CD4-positive, alpha-beta T cell treated with Interleukin-1 beta for 1 hour (primary cell): Measurements from ENCODE around the gene SEMA4D.

Experiments
- DNase-seq, 2 donors: peaks; one replicate each; pipeline ENCODE4 v3.0.0-alpha.2; 2020 to 2022

SEMA4D gene

GRCh38 chr9:89497978-89498851 lies at the start of gene SEMA4D:
TSS of gene SEMA4D (minus strand) at chr9:89498113. CDS start at chr9:89405456, 92,657 bp downstream.
- peak; percentile 62 to 68 for DNase-seq

GRCh38 chr9:89547000-89547399 lies 49.1 kb upstream of the SEMA4D start:
- no peak for DNase-seq

GRCh38 chr9:89544279-89544661 lies 46.4 kb upstream of the SEMA4D start:
- DNase-seq = no peak

- no peak for DNase-seq
Measured at GRCh38 chr9:89543621-89544278, 45.8 kb upstream of the SEMA4D start.

- no peak for DNase-seq
Measured at GRCh38 chr9:89543111-89543510, 45.2 kb upstream of the SEMA4D start.

GRCh38 chr9:89542401-89543021 lies 44.6 kb upstream of the SEMA4D start:
- DNase-seq = no peak

- DNase-seq = peak in 1 of 2 donors; percentile 47
Measured at GRCh38 chr9:89541798-89542197, 43.9 kb upstream of the SEMA4D start.

GRCh38 chr9:89539374-89539773 lies 41.5 kb upstream of the SEMA4D start:
- DNase-seq = no peak

- no peak for DNase-seq
Measured at GRCh38 chr9:89538871-89539270, 41.0 kb upstream of the SEMA4D start.

GRCh38 chr9:89537166-89537565 lies 39.3 kb upstream of the SEMA4D start:
- DNase-seq = no peak

- peak in 1 of 2 donors; percentile 25 for DNase-seq
Measured at GRCh38 chr9:89536600-89536999, 38.7 kb upstream of the SEMA4D start.

GRCh38 chr9:89536145-89536574 lies 38.2 kb upstream of the SEMA4D start:
- DNase-seq = peak in 1 of 2 donors; percentile 66

- no peak for DNase-seq
Measured at GRCh38 chr9:89535461-89535860, 37.5 kb upstream of the SEMA4D start.

- no peak for DNase-seq
Measured at GRCh38 chr9:89534515-89535287, 36.8 kb upstream of the SEMA4D start.

GRCh38 chr9:89533411-89534095 lies 35.6 kb upstream of the SEMA4D start:
- no peak for DNase-seq

- no peak for DNase-seq
Measured at GRCh38 chr9:89532944-89533343, 35.0 kb upstream of the SEMA4D start.

- DNase-seq = no peak
Measured at GRCh38 chr9:89532478-89532877, 34.6 kb upstream of the SEMA4D start.

- no peak for DNase-seq
Measured at GRCh38 chr9:89531766-89532165, 33.9 kb upstream of the SEMA4D start.

- no peak for DNase-seq
Measured at GRCh38 chr9:89530726-89531125, 32.8 kb upstream of the SEMA4D start.

GRCh38 chr9:89529243-89530035 lies 31.5 kb upstream of the SEMA4D start:
- DNase-seq = peak in 1 of 2 donors; percentile 36

GRCh38 chr9:89528540-89528939 lies 30.6 kb upstream of the SEMA4D start:
- no peak for DNase-seq
